Neural cell (in vitro differentiated cells): ENCODE results near the gene AP3M1. TPM values are rescaled to one million over a fixed set of nuclear protein-coding genes. Genes with fewer than 3 reads are reported as not detected.
"Not testable (repeated sequence)": the region's sequence is repeated elsewhere in the genome, so short reads cannot be mapped to it uniquely, and the experiment has no call there.

Experiments used
- H2AFZ ChIP-seq: fragments of 200-600, 300-800 bp; sonication (generic), shearing (Covaris generic); 2 replicates; pipeline ENCODE4 v1.6.0; 2014; ENCODE audit warnings: low read depth, mild to moderate bottlenecking, antibody characterized with exemption, low read length, moderate library complexity
- H3F3A ChIP-seq: fragments of 200-600 bp; shearing (Covaris generic); 2 replicates; pipeline ENCODE4 v1.6.1; 2016; ENCODE audit warnings: mild to moderate bottlenecking, moderate library complexity, mixed read lengths, antibody characterized with exemption, low read length; ENCODE audit not compliant: insufficient read depth, poor library complexity, severe bottlenecking
- H3K27ac ChIP-seq: fragments of 200-600, 300-800 bp; sonication (generic), shearing (Covaris generic); 2 replicates; pipeline ENCODE4 v1.5.1; 2014; ENCODE audit warnings: mild to moderate bottlenecking, low read length, moderate library complexity
- H3K27me3 ChIP-seq: fragments of 300-800, 200-600 bp; sonication (generic), shearing (Covaris generic); 2 replicates; pipeline ENCODE4 v1.6.0; 2014; ENCODE audit warnings: mild to moderate bottlenecking, low read depth, low read length, moderate library complexity; ENCODE audit not compliant: insufficient read depth
- H3K36me3 ChIP-seq: fragments of 300-800, 200-600 bp; sonication (generic), shearing (Covaris generic); 2 replicates; pipeline ENCODE4 v1.5.1; 2014; ENCODE audit warnings: mild to moderate bottlenecking, antibody characterized with exemption, low read length, moderate library complexity; ENCODE audit not compliant: insufficient read depth
- H3K4me2 ChIP-seq: fragments of 300-800, 200-600 bp; sonication (generic), shearing (Covaris generic); 2 replicates; pipeline ENCODE4 v1.6.0; 2014; ENCODE audit warnings: mild to moderate bottlenecking, low read length
- H3K4me3 ChIP-seq: fragments of 300-800, 200-600 bp; sonication (generic), shearing (Covaris generic); 2 replicates; pipeline ENCODE4 v1.5.1; 2014; ENCODE audit warnings: mild to moderate bottlenecking, low read length, moderate library complexity
- H3K79me2 ChIP-seq: fragments of 200-600 bp; shearing (Covaris generic); replicated peaks from 2 replicates; pipeline ENCODE4 v1.6.0; 2014; ENCODE audit warnings: mild to moderate bottlenecking, low read length, moderate library complexity; ENCODE audit not compliant: insufficient read depth
- H3K9ac ChIP-seq: fragments of 300-800, 200-600 bp; sonication (generic), shearing (Covaris generic); 2 replicates; pipeline ENCODE4 v1.6.1; 2016; ENCODE audit warnings: mild to moderate bottlenecking, low read length, mixed read lengths
- H3K9me2 ChIP-seq: fragments of 200-600 bp; shearing (Covaris generic); 2 replicates; pipeline ENCODE4 v1.6.1; 2016; ENCODE audit warnings: mild to moderate bottlenecking, low read length, mixed read lengths; ENCODE audit not compliant: insufficient read depth
- H3K9me3 ChIP-seq: fragments of 200-600, 300-800 bp; sonication (generic), shearing (Covaris generic); 2 replicates; pipeline ENCODE4 v1.6.1; 2016; ENCODE audit warnings: mild to moderate bottlenecking, mixed run types, low read length, moderate library complexity, mixed read lengths
- H4K20me1 ChIP-seq: fragments of 200-600 bp; shearing (Covaris generic); 2 replicates; pipeline ENCODE4 v1.6.1; 2016; ENCODE audit warnings: mild to moderate bottlenecking, mixed run types; ENCODE audit not compliant: insufficient read depth
- CTCF ChIP-seq: fragments of 450-650 bp; IDR thresholded peaks from 2 replicates; pipeline ENCODE4 v1.5.1; 2014; ENCODE audit warnings: antibody characterized with exemption, mild to moderate bottlenecking, moderate library complexity; ENCODE audit not compliant: poor library complexity, severe bottlenecking
- EP300 ChIP-seq: fragments of 450-650 bp; conservative IDR thresholded peaks from 2 replicates; pipeline ENCODE4 v1.6.1; 2014; ENCODE audit warnings: antibody characterized with exemption, mild to moderate bottlenecking, moderate library complexity; ENCODE audit not compliant: poor library complexity, severe bottlenecking
- EZH2 ChIP-seq: fragments of 200-600, 300-800 bp; shearing (Covaris generic), sonication (generic); IDR thresholded peaks from 2 replicates; pipeline ENCODE4 v1.6.1; 2014; ENCODE audit warnings: antibody characterized with exemption, low read length, borderline replicate concordance, mild to moderate bottlenecking; ENCODE audit not compliant: insufficient read depth, poor library complexity, severe bottlenecking
- MXI1 ChIP-seq: fragments of 450-650 bp; conservative IDR thresholded peaks from 2 replicates; pipeline ENCODE4 v1.6.1; 2014; ENCODE audit warnings: antibody characterized with exemption, mild to moderate bottlenecking; ENCODE audit not compliant: poor library complexity, severe bottlenecking
- POLR2AphosphoS5 ChIP-seq: IDR thresholded peaks from 2 replicates; pipeline ENCODE4 v1.6.1; 2012
- RAD21 ChIP-seq: fragments of 450-650 bp; conservative IDR thresholded peaks from 2 replicates; pipeline ENCODE4 v1.6.1; 2014; ENCODE audit warnings: antibody characterized with exemption, mild to moderate bottlenecking, moderate library complexity
- REST ChIP-seq: IDR thresholded peaks from 2 replicates; pipeline ENCODE4 v1.6.1; 2012; ENCODE audit warnings: borderline replicate concordance
- SMC3 ChIP-seq: fragments of 450-650 bp; conservative IDR thresholded peaks from 2 replicates; pipeline ENCODE4 v1.6.1; 2014; ENCODE audit warnings: antibody characterized with exemption, mild to moderate bottlenecking, moderate library complexity; ENCODE audit not compliant: poor library complexity
- TAF1 ChIP-seq: IDR thresholded peaks from 2 replicates; pipeline ENCODE4 v1.6.1; 2012; ENCODE audit warnings: low read depth
- polyA plus RNA-seq: library from polyadenylated mRNA; depleted of rRNA; stranded (reverse); fragments of >200 nt; gene quantifications from 2 replicates; pipeline ENCODE4 v1.2.3, GENCODE V29; 2014

The AP3M1 gene
- polyA plus RNA-seq, 1 donor from 2014 or later = 26.7 TPM

- no peaks in the 10 kb centered on the region for H3F3A ChIP-seq
- H2AFZ ChIP-seq = no peak overlapping the region
- H3K9me2 ChIP-seq = no peaks in the 10 kb centered on the region
- H3K4me2 ChIP-seq = no peak overlapping the region
- no peak overlapping the region for H3K27ac ChIP-seq
- H4K20me1 ChIP-seq = no peaks in the 10 kb centered on the region
- H3K27me3 ChIP-seq = no peaks in the 10 kb centered on the region
- no peaks in the 10 kb centered on the region for H3K9me3 ChIP-seq
- H3K79me2 ChIP-seq = peaks cover 12% of the 10 kb centered on the region
- H3K9ac ChIP-seq = no peak overlapping the region
- H3K4me3 ChIP-seq = no peak overlapping the region
- TF ChIP-seq CTCF = no peak
- no peak for TF ChIP-seq RAD21
- no peak for TF ChIP-seq TAF1
- TF ChIP-seq EP300 = no peak
- no peak for TF ChIP-seq MXI1
- TF ChIP-seq SMC3 = no peak
- no peak for TF ChIP-seq REST
- no peak for TF ChIP-seq POLR2AphosphoS5
- TF ChIP-seq EZH2 = no peak
- H3K36me3 ChIP-seq = peaks cover 9% of the 10 kb centered on the region
Measured at GRCh38 chr10:74139981-74140380, 10.6 kb downstream of the AP3M1 start.

- not testable (repeated sequence) for H3K4me2 ChIP-seq, H3K36me3 ChIP-seq, H3K79me2 ChIP-seq, H3K9ac ChIP-seq, H4K20me1 ChIP-seq, H3F3A ChIP-seq, H3K27ac ChIP-seq, H3K9me3 ChIP-seq, H3K9me2 ChIP-seq, H3K27me3 ChIP-seq, H3K4me3 ChIP-seq, H2AFZ ChIP-seq
Measured at GRCh38 chr10:74138596-74138995, 12.0 kb downstream of the AP3M1 start.

- no peak for TF ChIP-seq POLR2AphosphoS5
- TF ChIP-seq EZH2 = no peak
- TF ChIP-seq MXI1 = no peak
- no peak for TF ChIP-seq RAD21
- no peak for TF ChIP-seq EP300
- no peak for TF ChIP-seq CTCF
- no peak for TF ChIP-seq SMC3
- no peak for TF ChIP-seq REST
- no peak for TF ChIP-seq TAF1
- H3K27ac ChIP-seq = no peak overlapping the region
Measured at GRCh38 chr10:74137992-74138391, 12.6 kb downstream of the AP3M1 start.

More at GRCh38 chr10:74137992-74138391, 12.6 kb downstream of the AP3M1 start:
- no peaks in the 10 kb centered on the region for H3K9me2 ChIP-seq
- no peaks in the 10 kb centered on the region for H3K9me3 ChIP-seq
- H3K36me3 ChIP-seq = peaks cover 9% of the 10 kb centered on the region
- peaks cover 5% of the 10 kb centered on the region for H3K79me2 ChIP-seq
- no peak overlapping the region for H3K4me3 ChIP-seq
- H3K4me2 ChIP-seq = no peak overlapping the region
- H3F3A ChIP-seq = no peaks in the 10 kb centered on the region
- H4K20me1 ChIP-seq = no peaks in the 10 kb centered on the region
- H2AFZ ChIP-seq = no peak overlapping the region
- no peaks in the 10 kb centered on the region for H3K27me3 ChIP-seq
- H3K9ac ChIP-seq = no peak overlapping the region
